GM06990 (cell line): ENCODE results near the gene AP2A1.
"Not testable (repeated sequence)": the region's sequence is repeated elsewhere in the genome, so short reads cannot be mapped to it uniquely, and the experiment has no call there.

ENCODE experiments used
- DNase-seq: peaks from one replicate; pipeline ENCODE4 v3.0.0-alpha.2; 2011; ENCODE audit not compliant: insufficient read length; ENCODE audit errors: extremely low read depth
- H3K27me3 ChIP-seq: replicated peaks from 2 replicates; pipeline ENCODE4 v1.6.0; 2011; ENCODE audit warnings: low read length; ENCODE audit not compliant: control insufficient read depth, insufficient read depth
- H3K36me3 ChIP-seq: 2 replicates; pipeline ENCODE4 v1.5.1; 2011; ENCODE audit warnings: low read length; ENCODE audit not compliant: control insufficient read depth, insufficient read depth
- H3K4me3 ChIP-seq: replicated peaks from 2 replicates; pipeline ENCODE4 v1.5.1; 2011; ENCODE audit warnings: low read depth, mild to moderate bottlenecking, control low read depth, low read length
- TF ChIP-seq, protein P1 (sequence below): IDR thresholded peaks from 2 replicates; pipeline ENCODE4 v1.5.1; 2011; ENCODE audit warnings: low read length, control low read depth, mild to moderate bottlenecking, inconsistent platforms; ENCODE audit not compliant: insufficient read depth, poor library complexity, severe bottlenecking

The AP2A1 gene

DNA sequence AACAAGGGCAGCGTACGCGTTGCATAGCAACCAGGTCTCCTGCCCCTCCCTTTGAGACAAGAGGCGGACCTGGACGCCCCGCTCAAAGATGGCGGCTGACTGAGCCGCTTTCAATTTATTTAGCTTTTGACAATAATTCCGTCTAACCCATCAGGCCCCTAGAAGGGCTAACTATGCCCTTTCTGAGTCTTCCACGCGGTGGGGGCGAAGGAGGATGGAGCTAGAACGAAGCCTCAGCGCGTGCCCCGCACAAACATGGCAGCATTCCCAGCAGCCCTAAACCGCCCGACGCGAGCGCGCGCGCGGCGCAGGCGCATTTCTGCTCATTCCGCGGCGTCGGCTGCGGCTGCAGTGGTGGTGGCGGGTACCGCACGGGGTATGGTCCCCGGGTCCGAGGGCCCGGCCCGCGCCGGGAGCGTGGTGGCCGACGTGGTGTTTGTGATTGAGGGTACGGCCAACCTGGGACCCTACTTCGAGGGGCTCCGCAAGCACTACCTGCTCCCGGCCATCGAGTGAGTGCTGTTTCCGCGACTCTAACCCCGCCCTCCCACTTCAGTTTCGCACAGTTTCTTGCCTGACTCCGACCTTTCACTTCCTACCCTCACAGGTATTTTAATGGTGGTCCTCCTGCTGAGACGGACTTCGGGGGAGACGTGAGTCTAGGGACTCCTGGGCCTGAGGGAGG is 51.3 kb downstream of the AP2A1 start, which contains the start of gene MED25:
MED25 (plus strand) TSS at position 326 of the 685 bp plus-strand sequence; CDS start at position 379, 53 bp downstream.
- TF ChIP-seq, protein P1, sequence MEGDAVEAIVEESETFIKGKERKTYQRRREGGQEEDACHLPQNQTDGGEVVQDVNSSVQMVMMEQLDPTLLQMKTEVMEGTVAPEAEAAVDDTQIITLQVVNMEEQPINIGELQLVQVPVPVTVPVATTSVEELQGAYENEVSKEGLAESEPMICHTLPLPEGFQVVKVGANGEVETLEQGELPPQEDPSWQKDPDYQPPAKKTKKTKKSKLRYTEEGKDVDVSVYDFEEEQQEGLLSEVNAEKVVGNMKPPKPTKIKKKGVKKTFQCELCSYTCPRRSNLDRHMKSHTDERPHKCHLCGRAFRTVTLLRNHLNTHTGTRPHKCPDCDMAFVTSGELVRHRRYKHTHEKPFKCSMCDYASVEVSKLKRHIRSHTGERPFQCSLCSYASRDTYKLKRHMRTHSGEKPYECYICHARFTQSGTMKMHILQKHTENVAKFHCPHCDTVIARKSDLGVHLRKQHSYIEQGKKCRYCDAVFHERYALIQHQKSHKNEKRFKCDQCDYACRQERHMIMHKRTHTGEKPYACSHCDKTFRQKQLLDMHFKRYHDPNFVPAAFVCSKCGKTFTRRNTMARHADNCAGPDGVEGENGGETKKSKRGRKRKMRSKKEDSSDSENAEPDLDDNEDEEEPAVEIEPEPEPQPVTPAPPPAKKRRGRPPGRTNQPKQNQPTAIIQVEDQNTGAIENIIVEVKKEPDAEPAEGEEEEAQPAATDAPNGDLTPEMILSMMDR: no peak
- Histone ChIP-seq H3K36me3 (peaks cover 4% of the 10 kb centered on the region), H3K4me3 (peak within 1 kb of the TSS; percentile 74), H3K27me3 (no peaks in the 10 kb centered on the region)
- peak; percentile 94 for DNase-seq

DNA sequence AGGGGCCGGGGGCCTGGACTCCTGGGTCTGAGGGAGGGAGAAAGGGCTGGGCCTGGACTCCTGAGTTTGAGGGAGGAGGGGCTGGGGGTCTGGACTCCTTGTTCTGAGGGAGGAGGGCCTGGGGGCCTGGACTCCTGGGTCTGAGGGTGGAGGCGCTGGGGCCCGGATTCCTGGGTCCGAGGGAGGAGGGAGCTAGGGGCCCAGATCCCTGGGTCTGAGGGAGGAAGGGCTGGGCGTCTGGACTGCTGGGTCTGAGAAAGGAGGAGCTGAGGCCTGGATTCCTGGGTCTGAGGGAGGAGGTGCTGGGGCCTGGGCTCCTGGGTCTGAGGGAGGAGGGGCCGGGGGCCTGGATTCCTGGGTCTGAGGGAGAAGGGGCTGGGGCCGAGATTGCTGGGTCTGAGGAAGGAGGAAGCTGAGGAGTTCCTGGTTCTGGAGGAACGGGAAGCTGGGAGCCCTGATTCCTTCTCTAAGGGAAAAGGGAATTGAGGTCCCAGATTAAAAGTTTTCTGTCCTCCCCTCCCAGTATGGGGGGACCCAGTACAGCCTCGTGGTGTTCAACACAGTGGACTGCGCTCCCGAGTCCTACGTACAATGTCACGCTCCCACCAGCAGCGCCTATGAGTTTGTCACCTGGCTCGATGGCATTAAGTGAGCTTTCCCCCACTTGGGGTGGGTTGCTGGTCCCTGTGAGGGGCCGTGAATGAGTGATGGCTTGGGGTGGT is 52.0 kb downstream of the AP2A1 start:
- Histone ChIP-seq H3K27me3 (no peaks in the 10 kb centered on the region), H3K36me3 (peaks cover 5% of the 10 kb centered on the region), H3K4me3 (peak overlapping the region; percentile 74)
- TF ChIP-seq, protein P1: no peak
- DNase-seq: no peak

DNA sequence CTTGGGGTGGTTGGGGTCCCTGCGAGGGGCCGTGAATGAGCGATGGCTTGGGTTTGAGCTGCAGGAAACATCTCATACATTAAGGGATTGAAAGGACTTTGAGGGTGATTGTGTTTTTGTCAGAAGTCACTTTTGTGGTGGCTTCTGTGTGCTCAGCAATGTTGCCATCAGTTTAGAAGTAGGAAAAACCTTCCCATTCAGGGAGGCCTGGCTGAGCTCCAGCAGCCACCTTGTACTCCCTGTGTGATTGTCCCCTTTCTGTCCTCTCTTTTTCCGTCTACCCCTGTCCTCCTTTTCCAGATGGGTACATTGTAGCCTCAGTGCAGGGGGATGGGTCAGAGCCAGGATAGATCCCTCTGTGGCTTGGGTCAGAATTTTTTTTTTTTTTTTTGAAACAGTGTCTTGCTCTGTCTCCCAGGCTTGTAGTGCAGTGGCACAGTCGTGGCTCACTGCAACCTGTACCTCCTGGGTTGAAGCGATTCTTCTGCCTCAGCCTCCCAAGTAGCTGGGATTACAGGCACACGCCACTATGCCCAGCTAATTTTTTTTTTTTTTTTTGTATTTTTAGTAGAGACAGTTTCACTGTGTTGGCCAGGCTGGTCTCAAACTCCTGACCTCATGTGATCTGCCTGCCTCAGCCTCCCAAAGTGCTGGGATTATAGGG is 52.8 kb downstream of the AP2A1 start:
- peak overlapping the region; percentile 74 for H3K4me3 ChIP-seq
- H3K36me3 ChIP-seq, H3K27me3 ChIP-seq, DNase-seq: not testable (repeated sequence)

DNA sequence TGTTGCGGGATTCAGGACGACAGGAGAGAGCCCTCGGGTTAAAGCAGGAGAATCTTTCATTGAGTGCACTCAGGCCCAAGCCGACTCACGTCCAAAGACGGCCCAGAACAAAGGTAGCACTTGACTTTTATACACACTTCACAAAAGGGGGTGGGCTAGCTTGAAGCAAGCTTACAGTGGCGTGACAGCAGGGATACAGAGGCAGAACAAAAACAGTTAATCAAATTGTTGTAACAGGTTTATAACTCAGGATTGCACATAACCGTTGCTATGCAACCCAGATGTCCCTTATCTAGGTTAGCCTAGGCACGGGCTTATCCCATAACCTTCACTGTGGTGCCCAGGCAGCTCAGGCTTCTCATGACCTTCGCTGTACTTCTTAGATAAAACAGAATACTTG is 53.3 kb downstream of the AP2A1 start:
- Histone ChIP-seq H3K36me3 (peaks cover 5% of the 10 kb centered on the region), H3K4me3 (no peak overlapping the region), H3K27me3 (no peaks in the 10 kb centered on the region)
- TF ChIP-seq, protein P1: no peak
- DNase-seq: no peak

DNA sequence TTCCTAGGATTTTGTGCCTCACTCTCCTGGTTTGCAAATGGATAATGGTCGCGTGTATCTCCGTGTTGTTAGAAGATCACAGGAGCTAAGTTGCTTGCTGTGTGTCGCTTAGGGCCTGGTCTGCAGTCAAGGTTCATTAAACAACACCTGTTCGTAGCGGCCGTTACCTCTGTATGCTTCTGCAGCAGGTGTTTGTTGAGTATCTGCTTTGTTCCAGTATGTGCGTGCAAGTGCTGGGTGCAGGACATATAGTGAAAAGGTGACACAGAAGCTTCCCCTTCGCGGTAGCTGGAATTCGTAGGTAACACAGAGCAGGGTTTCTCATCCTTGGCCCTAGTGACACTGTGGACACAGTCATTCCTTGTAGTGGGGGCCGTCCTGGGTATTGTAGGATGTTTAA is 56.7 kb downstream of the AP2A1 start:
- H3K4me3 ChIP-seq: no peak overlapping the region
- TF ChIP-seq, protein P1: no peak
- H3K27me3 ChIP-seq: no peaks in the 10 kb centered on the region
- no peak for DNase-seq
- H3K36me3 ChIP-seq: peaks cover 13% of the 10 kb centered on the region

DNA sequence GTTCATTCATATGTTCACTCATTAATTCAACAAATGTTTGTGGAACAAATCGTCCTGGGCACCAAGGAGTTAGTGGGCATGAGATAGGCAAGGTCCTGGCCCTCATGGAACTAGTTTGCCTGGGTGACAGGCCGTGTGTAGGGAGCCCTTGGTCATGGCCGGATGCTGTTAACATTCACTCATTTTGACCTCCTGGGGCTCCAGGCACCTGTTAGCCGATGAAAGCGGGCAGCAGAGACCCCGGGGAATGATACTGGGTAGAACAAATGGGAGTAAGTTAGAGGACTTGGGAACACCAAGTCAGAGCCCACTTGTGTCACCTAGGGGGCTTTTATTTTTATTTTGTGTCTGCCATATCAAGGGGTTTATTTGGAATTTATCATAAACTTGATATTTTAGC is 57.9 kb downstream of the AP2A1 start:
- no peak for DNase-seq
- Histone ChIP-seq H3K4me3 (no peak overlapping the region), H3K36me3 (peaks cover 14% of the 10 kb centered on the region), H3K27me3 (no peaks in the 10 kb centered on the region)
- TF ChIP-seq, protein P1: no peak
